HEK293T (cell line): ENCODE data around the gene CNKSR1.

Experiments
- BHLHE40 ChIP-seq: fragments of 450-650 bp; IDR thresholded peaks from 2 replicates; pipeline ENCODE4 v1.6.1; 2016; ENCODE audit warnings: mild to moderate bottlenecking, moderate library complexity, borderline replicate concordance
- ELF4 ChIP-seq: fragments of 450-650 bp; IDR thresholded peaks from 2 replicates; pipeline ENCODE4 v1.6.1; 2017; ENCODE audit warnings: antibody characterized with exemption
- L3MBTL2 ChIP-seq: fragments of 450-650 bp; conservative IDR thresholded peaks from 2 replicates; pipeline ENCODE4 v1.6.1; 2016; ENCODE audit warnings: mild to moderate bottlenecking
- LEF1 ChIP-seq: fragments of 450-650 bp; IDR thresholded peaks from 2 replicates; pipeline ENCODE4 v1.6.1; 2017; ENCODE audit warnings: mild to moderate bottlenecking, borderline replicate concordance
- SP1 ChIP-seq: fragments of 450-650 bp; IDR thresholded peaks from 2 replicates; pipeline ENCODE4 v1.6.1; 2017
- ZNF384 ChIP-seq: fragments of 450-650 bp; IDR thresholded peaks from 2 replicates; pipeline ENCODE4 v1.6.1; 2016
- TF ChIP-seq, protein P1 (sequence below): fragments of 450-650 bp; IDR thresholded peaks from 2 replicates; pipeline ENCODE4 v1.6.1; 2016

DNA sequence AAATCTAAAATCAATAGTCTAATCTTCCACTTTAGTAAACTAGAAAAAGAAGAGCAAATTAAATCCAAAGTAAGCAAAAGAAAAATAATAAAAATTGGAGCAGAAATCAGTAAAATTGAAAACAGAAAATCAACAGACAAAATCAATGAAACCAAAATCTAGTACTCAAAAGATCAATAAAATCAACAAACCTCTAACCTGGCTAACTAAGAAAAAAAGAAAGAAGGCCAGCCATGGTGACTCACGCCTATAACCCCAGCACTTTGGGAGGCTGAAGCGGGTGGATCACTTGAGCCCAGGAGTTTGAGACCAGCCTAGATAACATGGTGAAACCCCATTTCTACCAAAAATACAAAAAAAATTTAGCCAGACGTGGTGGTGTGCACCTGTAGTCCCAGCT is 42.8 kb upstream of the CNKSR1 start:
- TF ChIP-seq LEF1 (no peak), L3MBTL2 (no peak), ELF4 (no peak), ZNF384 (no peak), BHLHE40 (no peak), SP1 (no peak)
- TF ChIP-seq, protein P1, sequence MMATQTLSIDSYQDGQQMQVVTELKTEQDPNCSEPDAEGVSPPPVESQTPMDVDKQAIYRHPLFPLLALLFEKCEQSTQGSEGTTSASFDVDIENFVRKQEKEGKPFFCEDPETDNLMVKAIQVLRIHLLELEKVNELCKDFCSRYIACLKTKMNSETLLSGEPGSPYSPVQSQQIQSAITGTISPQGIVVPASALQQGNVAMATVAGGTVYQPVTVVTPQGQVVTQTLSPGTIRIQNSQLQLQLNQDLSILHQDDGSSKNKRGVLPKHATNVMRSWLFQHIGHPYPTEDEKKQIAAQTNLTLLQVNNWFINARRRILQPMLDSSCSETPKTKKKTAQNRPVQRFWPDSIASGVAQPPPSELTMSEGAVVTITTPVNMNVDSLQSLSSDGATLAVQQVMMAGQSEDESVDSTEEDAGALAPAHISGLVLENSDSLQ = no peak
